ENCODE data around the gene RYR3.

RYR3 gene

GRCh38 chr15:33618350-33618749, 307.6 kb downstream of the RYR3 start:
- no peak for TF ChIP-seq EZH2 (optimal IDR thresholded peaks at IDR 0.05; ENCODE audit: low read depth, low read length)
- TF ChIP-seq CTCF (IDR thresholded peaks at IDR 0.05; ENCODE audit: low read length), result no peak
- TF ChIP-seq EZH2phosphoT487 (IDR thresholded peaks at IDR 0.05; ENCODE audit: low read length), result no peak
- H3K4me1 ChIP-seq (ENCODE audit: low read length), result no peaks in the 10 kb centered on the region
- no peaks in the 10 kb centered on the region for H3K9me3 ChIP-seq (replicated peaks; ENCODE audit: insufficient read depth, low read length)
- H3F3A ChIP-seq (ENCODE audit: insufficient read depth, low read length), result no peaks in the 10 kb centered on the region
- no peak overlapping the region for H3K4me2 ChIP-seq (ENCODE audit: low read depth, low read length)
- DNase-seq, result no peak
- H3K27me3 ChIP-seq (replicated peaks; ENCODE audit: insufficient read depth, low read length), result no peaks in the 10 kb centered on the region
- no peaks in the 10 kb centered on the region for H3K9me2 ChIP-seq (replicated peaks; ENCODE audit: insufficient read depth, low read length)
- no peak overlapping the region for H3K9ac ChIP-seq (ENCODE audit: low read length)
- H3K79me2 ChIP-seq (ENCODE audit: low read length), result no peaks in the 10 kb centered on the region
- no peaks in the 10 kb centered on the region for H4K20me1 ChIP-seq (ENCODE audit: insufficient read depth, low read length)
- no peak overlapping the region for H3K27ac ChIP-seq (ENCODE audit: low read length)
- no peak overlapping the region for H2AFZ ChIP-seq (ENCODE audit: low read length)
- H3K36me3 ChIP-seq (replicated peaks; ENCODE audit: insufficient read depth, low read length), result no peaks in the 10 kb centered on the region
- H3K4me3 ChIP-seq (ENCODE audit: low read length), result no peak overlapping the region

GRCh38 chr15:33621141-33621540, 310.4 kb downstream of the RYR3 start:
- TF ChIP-seq EZH2phosphoT487 (IDR thresholded peaks at IDR 0.05; ENCODE audit: low read length), result no peak
- no peak for TF ChIP-seq EZH2 (optimal IDR thresholded peaks at IDR 0.05; ENCODE audit: low read depth, low read length)
- TF ChIP-seq CTCF (IDR thresholded peaks at IDR 0.05; ENCODE audit: low read length), result no peak
- Histone ChIP-seq H3K27ac (ENCODE audit: low read length) (no peak overlapping the region), H3F3A (ENCODE audit: insufficient read depth, low read length) (no peaks in the 10 kb centered on the region), H4K20me1 (ENCODE audit: insufficient read depth, low read length) (no peaks in the 10 kb centered on the region), H3K36me3 (replicated peaks; ENCODE audit: insufficient read depth, low read length) (no peaks in the 10 kb centered on the region), H3K4me2 (ENCODE audit: low read depth, low read length) (no peak overlapping the region), H3K9me2 (replicated peaks; ENCODE audit: insufficient read depth, low read length) (no peaks in the 10 kb centered on the region), H3K27me3 (replicated peaks; ENCODE audit: insufficient read depth, low read length) (no peaks in the 10 kb centered on the region), H2AFZ (ENCODE audit: low read length) (no peak overlapping the region), H3K9ac (ENCODE audit: low read length) (no peak overlapping the region), H3K9me3 (replicated peaks; ENCODE audit: insufficient read depth, low read length) (no peaks in the 10 kb centered on the region), H3K4me3 (ENCODE audit: low read length) (no peak overlapping the region), H3K79me2 (ENCODE audit: low read length) (no peaks in the 10 kb centered on the region), H3K4me1 (ENCODE audit: low read length) (no peaks in the 10 kb centered on the region)
- no peak for DNase-seq

GRCh38 chr15:33623010-33623409, 312.2 kb downstream of the RYR3 start:
- no peak overlapping the region for H3K4me2 ChIP-seq (ENCODE audit: low read depth, low read length)
- H3K9me3 ChIP-seq (replicated peaks; ENCODE audit: insufficient read depth, low read length), result no peaks in the 10 kb centered on the region
- H3K27me3 ChIP-seq (replicated peaks; ENCODE audit: insufficient read depth, low read length), result no peaks in the 10 kb centered on the region
- H3K9ac ChIP-seq (ENCODE audit: low read length), result no peak overlapping the region
- no peak overlapping the region for H3K4me3 ChIP-seq (ENCODE audit: low read length)
- H3K4me1 ChIP-seq (ENCODE audit: low read length), result no peaks in the 10 kb centered on the region
- no peaks in the 10 kb centered on the region for H3K36me3 ChIP-seq (replicated peaks; ENCODE audit: insufficient read depth, low read length)
- H3F3A ChIP-seq (ENCODE audit: insufficient read depth, low read length), result no peaks in the 10 kb centered on the region
- no peak overlapping the region for H2AFZ ChIP-seq (ENCODE audit: low read length)
- no peaks in the 10 kb centered on the region for H3K79me2 ChIP-seq (ENCODE audit: low read length)
- H3K27ac ChIP-seq (ENCODE audit: low read length), result no peak overlapping the region
- no peaks in the 10 kb centered on the region for H3K9me2 ChIP-seq (replicated peaks; ENCODE audit: insufficient read depth, low read length)
- no peak for TF ChIP-seq EZH2phosphoT487 (IDR thresholded peaks at IDR 0.05; ENCODE audit: low read length)
- TF ChIP-seq CTCF (IDR thresholded peaks at IDR 0.05; ENCODE audit: low read length), result no peak
- no peak for TF ChIP-seq EZH2 (optimal IDR thresholded peaks at IDR 0.05; ENCODE audit: low read depth, low read length)
- DNase-seq, result no peak
- H4K20me1 ChIP-seq (ENCODE audit: insufficient read depth, low read length), result no peaks in the 10 kb centered on the region
